Neural cell (in vitro differentiated cells): ENCODE results near the gene CYB5RL.

ENCODE experiments used
- CTCF ChIP-seq: fragments of 450-650 bp; IDR thresholded peaks from 2 replicates; pipeline ENCODE4 v1.5.1; 2014; ENCODE audit warnings: antibody characterized with exemption, mild to moderate bottlenecking, moderate library complexity; ENCODE audit not compliant: poor library complexity, severe bottlenecking
- MXI1 ChIP-seq: fragments of 450-650 bp; conservative IDR thresholded peaks from 2 replicates; pipeline ENCODE4 v1.6.1; 2014; ENCODE audit warnings: antibody characterized with exemption, mild to moderate bottlenecking; ENCODE audit not compliant: poor library complexity, severe bottlenecking
- POLR2AphosphoS5 ChIP-seq: IDR thresholded peaks from 2 replicates; pipeline ENCODE4 v1.6.1; 2012
- RAD21 ChIP-seq: fragments of 450-650 bp; conservative IDR thresholded peaks from 2 replicates; pipeline ENCODE4 v1.6.1; 2014; ENCODE audit warnings: antibody characterized with exemption, mild to moderate bottlenecking, moderate library complexity
- SMC3 ChIP-seq: fragments of 450-650 bp; conservative IDR thresholded peaks from 2 replicates; pipeline ENCODE4 v1.6.1; 2014; ENCODE audit warnings: antibody characterized with exemption, mild to moderate bottlenecking, moderate library complexity; ENCODE audit not compliant: poor library complexity
- TAF1 ChIP-seq: IDR thresholded peaks from 2 replicates; pipeline ENCODE4 v1.6.1; 2012; ENCODE audit warnings: low read depth

- TF ChIP-seq CTCF (no peak), MXI1 (no peak), TAF1 (no peak), SMC3 (no peak), RAD21 (no peak), POLR2AphosphoS5 (no peak)
Observed at GRCh38 chr1:54204199-54204598, 4.4 kb upstream of the CYB5RL start.
